Hippocampal formation (tissue), 2 donors: ENCODE measurements around the gene GGA1.
"Not testable (repeated sequence)": the region's sequence is repeated elsewhere in the genome, so short reads cannot be mapped to it uniquely, and the experiment has no call there.

ENCODE experiments used
- DNase-seq, 2 donors: peaks; one replicate each; lab custom pipeline; 2025; lab: John Stamatoyannopoulos, UW

GGA1 gene

GRCh38 chr22:37609240-37610152 lies 862 bp downstream of the GGA1 start:
- DNase-seq, result no peak

GRCh38 chr22:37610153-37610475 lies 1.5 kb downstream of the GGA1 start:
- not testable (repeated sequence) for DNase-seq

- DNase-seq, result no peak
These were observed 2.0 kb downstream of the GGA1 start for GRCh38 chr22:37610480-37611129.

- DNase-seq, result no peak
These were observed 2.6 kb downstream of the GGA1 start for GRCh38 chr22:37611207-37611606.

GRCh38 chr22:37616201-37617083 lies 7.8 kb downstream of the GGA1 start:
- DNase-seq, result no peak

GRCh38 chr22:37617431-37617830 lies 8.8 kb downstream of the GGA1 start:
- DNase-seq, result no peak

- no peak for DNase-seq
These were observed 9.5 kb downstream of the GGA1 start for GRCh38 chr22:37618072-37618656.

GRCh38 chr22:37618674-37619073 lies 10.0 kb downstream of the GGA1 start:
- DNase-seq, result no peak

GRCh38 chr22:37619991-37620390 lies 11.4 kb downstream of the GGA1 start:
- DNase-seq, result no peak

GRCh38 chr22:37621352-37621860 lies 12.8 kb downstream of the GGA1 start:
- no peak for DNase-seq

GRCh38 chr22:37623075-37624016 lies 14.7 kb downstream of the GGA1 start:
- DNase-seq, result peak in 1 of 2 donors; percentile 33

- DNase-seq, result no peak
These were observed 15.4 kb downstream of the GGA1 start for GRCh38 chr22:37624017-37624365.

GRCh38 chr22:37624876-37625275 lies 16.2 kb downstream of the GGA1 start:
- DNase-seq, result no peak

- DNase-seq, result no peak
These were observed 17.1 kb downstream of the GGA1 start for GRCh38 chr22:37625737-37626136.

- no peak for DNase-seq
These were observed 17.5 kb downstream of the GGA1 start for GRCh38 chr22:37626144-37626543.

- no peak for DNase-seq
These were observed 18.0 kb downstream of the GGA1 start for GRCh38 chr22:37626556-37627075.

- DNase-seq, result no peak
These were observed 18.5 kb downstream of the GGA1 start for GRCh38 chr22:37627121-37627520.

GRCh38 chr22:37627545-37627944 lies 18.9 kb downstream of the GGA1 start:
- no peak for DNase-seq

GRCh38 chr22:37628830-37629229 lies 20.2 kb downstream of the GGA1 start:
- no peak for DNase-seq

GRCh38 chr22:37629928-37630327 lies 21.3 kb downstream of the GGA1 start:
- DNase-seq, result no peak
